Measurements from ENCODE around the gene IFT25. TPM values are rescaled to one million over a fixed set of nuclear protein-coding genes. Genes with fewer than 3 reads are reported as not detected.
"Not testable (repeated sequence)": the region's sequence is repeated elsewhere in the genome, so short reads cannot be mapped to it uniquely, and the experiment has no call there.

Gene IFT25
- total RNA-seq, 1 experiment from 2014 or later: 42.9 TPM

DNA sequence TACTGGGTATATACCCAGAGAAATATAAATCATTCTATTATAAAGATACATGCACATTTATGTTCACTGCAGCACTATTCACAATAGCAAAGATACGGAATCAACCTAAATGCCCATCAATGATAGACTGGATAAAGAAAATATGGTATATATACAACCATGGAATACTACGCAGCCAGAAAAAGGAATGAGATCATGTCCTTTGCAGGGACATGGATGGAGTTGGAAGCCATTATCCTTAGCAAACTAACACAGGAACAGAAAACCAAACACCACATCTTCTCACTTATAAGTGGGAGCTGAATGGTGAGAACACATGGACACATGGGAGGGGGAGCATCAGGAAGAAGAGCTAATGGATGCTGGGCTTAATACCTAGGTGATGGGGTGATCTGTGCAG lies 63.6 kb downstream of the IFT25 start:
- in situ Hi-C loops (cut with HindIII; ENCODE audit: low pct_unique_long_range_greater_than_20kb, low sequenced_read_pairs); DNase-seq (ENCODE audit: low read depth, low spot score): not testable (repeated sequence)

DNA sequence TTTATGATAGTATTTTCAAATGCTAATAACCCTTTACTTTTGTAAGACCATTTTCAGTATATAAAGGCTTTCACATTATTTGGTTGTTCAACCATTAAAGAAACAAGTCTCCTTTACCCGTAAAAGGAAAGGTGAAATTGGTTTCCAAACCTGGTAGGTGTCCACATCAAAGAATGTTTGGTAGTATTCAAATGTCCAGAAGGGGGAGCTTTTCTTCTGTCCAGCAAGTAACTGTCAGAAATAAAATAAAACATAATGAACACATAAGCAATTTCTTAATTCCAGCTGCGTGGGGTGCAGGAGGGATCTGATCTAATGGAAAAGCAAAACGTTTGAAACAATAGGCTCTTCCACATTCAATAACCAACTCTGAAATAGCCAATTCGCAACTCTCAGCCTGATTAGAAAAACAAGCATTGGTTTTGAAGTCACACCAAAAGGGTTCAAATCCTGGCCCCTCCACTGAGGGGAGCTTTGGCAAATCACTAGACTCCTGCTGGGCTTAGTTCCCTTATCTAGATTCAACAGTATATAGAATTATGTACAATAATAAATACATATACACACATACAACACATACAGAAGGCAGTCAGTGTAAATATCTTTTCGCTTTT lies 66.9 kb downstream of the IFT25 start:
- Histone ChIP-seq H3K27me3 (ENCODE audit: control insufficient read depth, insufficient read depth, low read length) (no peaks in the 10 kb centered on the region), H3K27ac (ENCODE audit: low read length) (no peak overlapping the region), H3K36me3 (ENCODE audit: control insufficient read depth, insufficient read depth, low read length) (peaks cover 11% of the 10 kb centered on the region), H3K9me3 (ENCODE audit: control insufficient read depth, insufficient read depth, low read depth, low read length) (no peaks in the 10 kb centered on the region), H3K4me1 (ENCODE audit: control insufficient read depth, insufficient read depth, low read length) (no peaks in the 10 kb centered on the region), H3K4me3 (ENCODE audit: low read depth in 2 of 2, low read length in 2 of 2) (no peak overlapping the region)
- ATAC-seq (0 out of 2 replicates have a peak, but pooled peaks have one; percentile 60), DNase-seq (ENCODE audit: low read depth, low spot score) (peak; percentile 35)
- BruUV-seq (replicated peaks): no TSS peak
- intact Hi-C loops (cut with micrococcal nuclease; ENCODE audit: unreplicated experiment) (loop anchor here (2.0 kb wide), 1 partner anchor 70 kb away; no protein-coding TSS in a partner anchor), in situ Hi-C loops (cut with HindIII; ENCODE audit: low pct_unique_long_range_greater_than_20kb, low sequenced_read_pairs) (no loop called here)
- POLR2A ChIA-PET: interaction anchor here (0.6 to 0.8 kb wide), 2 partner anchors 14 to 40 kb away, joined by 3 to 4 read pairs; partner anchors contain the start of gene NDC1
- CTCF ChIA-PET: interaction anchor here (0.5 to 2.5 kb wide), 8 partner anchors 18 to 820 kb away, joined by 3 to 9 read pairs (median 4); partner anchors contain the start of genes IFT25, LRRC42 and NDC1
- TF ChIP-seq TCF7L2 (IDR thresholded peaks at IDR 0.05; ENCODE audit: low read depth, low read length): no peak
- TF ChIP-seq, protein P1, sequence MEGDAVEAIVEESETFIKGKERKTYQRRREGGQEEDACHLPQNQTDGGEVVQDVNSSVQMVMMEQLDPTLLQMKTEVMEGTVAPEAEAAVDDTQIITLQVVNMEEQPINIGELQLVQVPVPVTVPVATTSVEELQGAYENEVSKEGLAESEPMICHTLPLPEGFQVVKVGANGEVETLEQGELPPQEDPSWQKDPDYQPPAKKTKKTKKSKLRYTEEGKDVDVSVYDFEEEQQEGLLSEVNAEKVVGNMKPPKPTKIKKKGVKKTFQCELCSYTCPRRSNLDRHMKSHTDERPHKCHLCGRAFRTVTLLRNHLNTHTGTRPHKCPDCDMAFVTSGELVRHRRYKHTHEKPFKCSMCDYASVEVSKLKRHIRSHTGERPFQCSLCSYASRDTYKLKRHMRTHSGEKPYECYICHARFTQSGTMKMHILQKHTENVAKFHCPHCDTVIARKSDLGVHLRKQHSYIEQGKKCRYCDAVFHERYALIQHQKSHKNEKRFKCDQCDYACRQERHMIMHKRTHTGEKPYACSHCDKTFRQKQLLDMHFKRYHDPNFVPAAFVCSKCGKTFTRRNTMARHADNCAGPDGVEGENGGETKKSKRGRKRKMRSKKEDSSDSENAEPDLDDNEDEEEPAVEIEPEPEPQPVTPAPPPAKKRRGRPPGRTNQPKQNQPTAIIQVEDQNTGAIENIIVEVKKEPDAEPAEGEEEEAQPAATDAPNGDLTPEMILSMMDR (IDR thresholded peaks at IDR 0.05): peak; percentile 82

More for the DNA sequence above, 63.6 kb downstream of the IFT25 start:
- H3K27me3 ChIP-seq (ENCODE audit: control insufficient read depth, insufficient read depth, low read length); H3K4me1 ChIP-seq (ENCODE audit: control insufficient read depth, insufficient read depth, low read length); H3K4me3 ChIP-seq (ENCODE audit: low read depth in 2 of 2, low read length in 2 of 2); ATAC-seq; CTCF ChIA-PET; POLR2A ChIA-PET; intact Hi-C loops (cut with micrococcal nuclease; ENCODE audit: unreplicated experiment); H3K9me3 ChIP-seq (ENCODE audit: control insufficient read depth, insufficient read depth, low read depth, low read length); H3K36me3 ChIP-seq (ENCODE audit: control insufficient read depth, insufficient read depth, low read length); H3K27ac ChIP-seq (ENCODE audit: low read length); BruUV-seq (replicated peaks): not testable (repeated sequence)

DNA sequence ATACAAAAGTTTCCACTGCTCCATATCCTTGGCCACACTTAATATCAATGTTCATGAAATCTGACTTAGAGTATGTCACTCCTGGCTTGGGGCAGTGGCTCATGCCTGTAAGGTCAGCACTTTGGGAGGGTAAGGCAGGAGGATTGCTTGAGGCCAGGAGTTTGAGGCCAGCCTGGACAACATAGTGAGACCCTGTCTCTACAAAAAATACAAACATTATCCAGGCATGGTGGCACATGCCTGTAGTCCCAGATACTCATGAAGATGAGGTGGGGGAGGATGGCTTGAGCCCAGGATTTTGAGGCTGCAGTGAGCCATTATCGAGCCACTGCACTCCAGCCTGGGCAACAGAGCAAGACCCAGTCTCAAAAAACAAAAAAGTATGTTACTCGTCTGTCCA lies 70.3 kb downstream of the IFT25 start:
- H3K27me3 ChIP-seq (ENCODE audit: control insufficient read depth, insufficient read depth, low read length); H3K4me1 ChIP-seq (ENCODE audit: control insufficient read depth, insufficient read depth, low read length); DNase-seq (ENCODE audit: low read depth, low spot score); H3K9me3 ChIP-seq (ENCODE audit: control insufficient read depth, insufficient read depth, low read depth, low read length); intact Hi-C loops (cut with micrococcal nuclease; ENCODE audit: unreplicated experiment); in situ Hi-C loops (cut with HindIII; ENCODE audit: low pct_unique_long_range_greater_than_20kb, low sequenced_read_pairs); H3K27ac ChIP-seq (ENCODE audit: low read length); CTCF ChIA-PET; ATAC-seq; BruUV-seq (replicated peaks); H3K4me3 ChIP-seq (ENCODE audit: low read depth in 2 of 2, low read length in 2 of 2): not testable (repeated sequence)
- H3K36me3 ChIP-seq (ENCODE audit: control insufficient read depth, insufficient read depth, low read length): peaks cover 11% of the 10 kb centered on the region
- POLR2A ChIA-PET: interaction anchor here (0.6 kb wide), 1 partner anchor 23 kb away, joined by 9 read pairs; no protein-coding TSS in a partner anchor

DNA sequence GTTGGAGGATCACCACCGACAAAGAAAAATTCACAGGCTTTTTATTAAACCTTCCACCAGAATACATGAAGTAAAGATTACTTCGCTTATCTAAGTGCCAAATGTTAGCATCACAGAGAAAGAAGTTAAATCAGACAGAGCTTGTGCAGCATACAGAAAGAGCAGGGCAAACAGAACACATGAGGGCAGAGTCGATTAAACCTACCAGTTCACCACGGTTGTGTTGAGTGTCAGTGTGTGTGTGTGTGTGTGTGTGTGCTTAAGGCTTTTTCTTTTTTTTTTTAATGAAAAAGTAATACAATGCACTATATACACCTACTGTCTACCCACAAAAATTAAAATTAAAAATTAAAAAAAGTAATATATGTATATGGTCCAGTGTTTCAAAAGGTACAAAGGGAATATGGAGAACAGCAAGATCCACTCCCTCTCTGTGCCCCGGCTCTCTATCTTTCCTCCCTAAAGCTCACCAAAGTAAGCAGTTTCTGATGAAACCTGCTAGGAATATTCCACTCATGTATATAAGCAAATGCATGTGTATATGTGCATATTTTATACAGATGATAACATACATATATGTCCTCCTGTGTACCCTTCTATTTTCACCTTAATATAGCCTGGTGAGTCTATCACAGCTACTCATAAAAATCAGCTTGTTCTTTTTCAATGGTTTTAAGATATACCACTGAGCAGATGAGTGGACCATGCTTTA lies 73.6 kb downstream of the IFT25 start:
- ATAC-seq: no peak
- ChIA-PET CTCF (interaction anchor here (0.9 kb wide), 1 partner anchor 8 kb away, joined by 5 read pairs; no protein-coding TSS in a partner anchor), POLR2A (interaction anchor here (0.7 kb wide), 1 partner anchor 19 kb away, joined by 5 read pairs; no protein-coding TSS in a partner anchor)
- no TSS peak for BruUV-seq (replicated peaks)
- no peak for DNase-seq (ENCODE audit: low read depth, low spot score)
- TF ChIP-seq, protein P2, sequence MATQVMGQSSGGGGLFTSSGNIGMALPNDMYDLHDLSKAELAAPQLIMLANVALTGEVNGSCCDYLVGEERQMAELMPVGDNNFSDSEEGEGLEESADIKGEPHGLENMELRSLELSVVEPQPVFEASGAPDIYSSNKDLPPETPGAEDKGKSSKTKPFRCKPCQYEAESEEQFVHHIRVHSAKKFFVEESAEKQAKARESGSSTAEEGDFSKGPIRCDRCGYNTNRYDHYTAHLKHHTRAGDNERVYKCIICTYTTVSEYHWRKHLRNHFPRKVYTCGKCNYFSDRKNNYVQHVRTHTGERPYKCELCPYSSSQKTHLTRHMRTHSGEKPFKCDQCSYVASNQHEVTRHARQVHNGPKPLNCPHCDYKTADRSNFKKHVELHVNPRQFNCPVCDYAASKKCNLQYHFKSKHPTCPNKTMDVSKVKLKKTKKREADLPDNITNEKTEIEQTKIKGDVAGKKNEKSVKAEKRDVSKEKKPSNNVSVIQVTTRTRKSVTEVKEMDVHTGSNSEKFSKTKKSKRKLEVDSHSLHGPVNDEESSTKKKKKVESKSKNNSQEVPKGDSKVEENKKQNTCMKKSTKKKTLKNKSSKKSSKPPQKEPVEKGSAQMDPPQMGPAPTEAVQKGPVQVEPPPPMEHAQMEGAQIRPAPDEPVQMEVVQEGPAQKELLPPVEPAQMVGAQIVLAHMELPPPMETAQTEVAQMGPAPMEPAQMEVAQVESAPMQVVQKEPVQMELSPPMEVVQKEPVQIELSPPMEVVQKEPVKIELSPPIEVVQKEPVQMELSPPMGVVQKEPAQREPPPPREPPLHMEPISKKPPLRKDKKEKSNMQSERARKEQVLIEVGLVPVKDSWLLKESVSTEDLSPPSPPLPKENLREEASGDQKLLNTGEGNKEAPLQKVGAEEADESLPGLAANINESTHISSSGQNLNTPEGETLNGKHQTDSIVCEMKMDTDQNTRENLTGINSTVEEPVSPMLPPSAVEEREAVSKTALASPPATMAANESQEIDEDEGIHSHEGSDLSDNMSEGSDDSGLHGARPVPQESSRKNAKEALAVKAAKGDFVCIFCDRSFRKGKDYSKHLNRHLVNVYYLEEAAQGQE (IDR thresholded peaks at IDR 0.05; ENCODE audit: insufficient read depth in 1 of 2, low read depth in 2 of 2, low read length in 1 of 2): no peak
- no peak for TF ChIP-seq TCF7L2 (IDR thresholded peaks at IDR 0.05; ENCODE audit: low read depth, low read length)
- no peak overlapping the region for H3K4me3 ChIP-seq (ENCODE audit: low read depth in 2 of 2, low read length in 2 of 2)
- no peaks in the 10 kb centered on the region for H3K27me3 ChIP-seq (ENCODE audit: control insufficient read depth, insufficient read depth, low read length)
- H3K27ac ChIP-seq (ENCODE audit: low read length): no peak overlapping the region
- peaks cover 6% of the 10 kb centered on the region for H3K36me3 ChIP-seq (ENCODE audit: control insufficient read depth, insufficient read depth, low read length)
- H3K4me1 ChIP-seq (ENCODE audit: control insufficient read depth, insufficient read depth, low read length): no peaks in the 10 kb centered on the region
- in situ Hi-C loops (cut with HindIII; ENCODE audit: low pct_unique_long_range_greater_than_20kb, low sequenced_read_pairs): no loop called here
- intact Hi-C loops (cut with micrococcal nuclease; ENCODE audit: unreplicated experiment): no loop called here
- no peaks in the 10 kb centered on the region for H3K9me3 ChIP-seq (ENCODE audit: control insufficient read depth, insufficient read depth, low read depth, low read length)

Measured in Panc1 (cell line).